GM21423 (cell line): ENCODE data around the gene TFCP2L1.
"Not testable (repeated sequence)": the region's sequence is repeated elsewhere in the genome, so short reads cannot be mapped to it uniquely, and the experiment has no call there.

Source experiments
- ATAC-seq: cut with Tn5 transposase; IDR thresholded peaks from one replicate; pipeline ENCODE4 v1.9.1; 2021; ENCODE audit warnings: mild to moderate bottlenecking, moderate library complexity; ENCODE audit not compliant: unreplicated experiment

Gene TFCP2L1

GRCh38 chr2:121272596-121272995 lies 12.4 kb downstream of the TFCP2L1 start:
- no peak for ATAC-seq

- not testable (repeated sequence) for ATAC-seq
These were observed 15.6 kb downstream of the TFCP2L1 start for GRCh38 chr2:121269436-121269835.

GRCh38 chr2:121266543-121267106 lies 18.4 kb downstream of the TFCP2L1 start:
- no peak for ATAC-seq

- ATAC-seq = no peak
These were observed 20.8 kb downstream of the TFCP2L1 start for GRCh38 chr2:121263996-121264715.

GRCh38 chr2:121260370-121261154 lies 24.4 kb downstream of the TFCP2L1 start:
- no peak for ATAC-seq

GRCh38 chr2:121258051-121258450 lies 27.0 kb downstream of the TFCP2L1 start:
- no peak for ATAC-seq

GRCh38 chr2:121257480-121257840 lies 27.5 kb downstream of the TFCP2L1 start:
- no peak for ATAC-seq

GRCh38 chr2:121256720-121257479 lies 28.1 kb downstream of the TFCP2L1 start:
- ATAC-seq = no peak

GRCh38 chr2:121255358-121255757 lies 29.6 kb downstream of the TFCP2L1 start:
- no peak for ATAC-seq

GRCh38 chr2:121254748-121255147 lies 30.3 kb downstream of the TFCP2L1 start:
- no peak for ATAC-seq

- no peak for ATAC-seq
These were observed 31.2 kb downstream of the TFCP2L1 start for GRCh38 chr2:121253674-121254240.

- ATAC-seq = no peak
These were observed 31.9 kb downstream of the TFCP2L1 start for GRCh38 chr2:121253021-121253673.

- ATAC-seq = no peak
These were observed 33.5 kb downstream of the TFCP2L1 start for GRCh38 chr2:121251497-121251896.

GRCh38 chr2:121248766-121249343 lies 36.1 kb downstream of the TFCP2L1 start:
- no peak for ATAC-seq

- ATAC-seq = no peak
These were observed 37.0 kb downstream of the TFCP2L1 start for GRCh38 chr2:121247971-121248370.

- no peak for ATAC-seq
These were observed 37.5 kb downstream of the TFCP2L1 start for GRCh38 chr2:121247534-121247933.

- no peak for ATAC-seq
These were observed 38.2 kb downstream of the TFCP2L1 start for GRCh38 chr2:121246704-121247255.

GRCh38 chr2:121245913-121246312 lies 39.1 kb downstream of the TFCP2L1 start:
- no peak for ATAC-seq

GRCh38 chr2:121245120-121245820 lies 39.7 kb downstream of the TFCP2L1 start:
- ATAC-seq = no peak
